OCI-LY1 (cell line): ENCODE measurements around the gene RASAL2.

Experiments
- H2AFZ ChIP-seq: fragments of 200-600 bp; sonication (generic), shearing (Covaris generic); 2 replicates; pipeline ENCODE4 v1.6.0; 2014; ENCODE audit warnings: antibody characterized with exemption, mild to moderate bottlenecking, low read length
- H3F3A ChIP-seq: fragments of 200-600 bp; sonication (generic), shearing (Covaris generic); 2 replicates; pipeline ENCODE4 v1.6.0; 2014; ENCODE audit warnings: mild to moderate bottlenecking, antibody characterized with exemption, low read length, moderate library complexity; ENCODE audit not compliant: insufficient read depth
- H3K27ac ChIP-seq: fragments of 200-600 bp; sonication (generic); 2 replicates; pipeline ENCODE4 v1.5.1; 2014; ENCODE audit warnings: low read length, mixed run types, mild to moderate bottlenecking, low read depth; ENCODE audit not compliant: poor library complexity, severe bottlenecking
- H3K27me3 ChIP-seq: fragments of 200-600 bp; sonication (generic); 2 replicates; pipeline ENCODE4 v1.6.0; 2014; ENCODE audit warnings: antibody characterized with exemption, mild to moderate bottlenecking, low read length, moderate library complexity; ENCODE audit not compliant: insufficient read depth
- H3K36me3 ChIP-seq: fragments of 200-600 bp; sonication (generic); 2 replicates; pipeline ENCODE4 v1.6.1; 2014; ENCODE audit warnings: mild to moderate bottlenecking, antibody characterized with exemption, low read length, moderate library complexity, mixed read lengths; ENCODE audit not compliant: insufficient read depth
- H3K4me1 ChIP-seq: fragments of 200-600 bp; sonication (generic); 2 replicates; pipeline ENCODE4 v1.5.1; 2014; ENCODE audit warnings: mild to moderate bottlenecking, low read length, moderate library complexity; ENCODE audit not compliant: insufficient read depth, severe bottlenecking
- H3K4me2 ChIP-seq: fragments of 200-600 bp; sonication (generic), shearing (Covaris generic); 2 replicates; pipeline ENCODE4 v1.6.1; 2014; ENCODE audit warnings: low read length
- H3K4me3 ChIP-seq: fragments of 200-600 bp; sonication (generic); 2 replicates; pipeline ENCODE4 v1.5.1; 2014; ENCODE audit warnings: low read length, low read depth, mild to moderate bottlenecking, mixed read lengths; ENCODE audit not compliant: poor library complexity, severe bottlenecking
- H3K79me2 ChIP-seq: fragments of 200-600 bp; shearing (Covaris generic); 2 replicates; pipeline ENCODE4 v1.6.1; 2016; ENCODE audit warnings: mixed run types, low read length, mixed read lengths; ENCODE audit not compliant: insufficient read depth
- H3K9ac ChIP-seq: fragments of 200-600 bp; sonication (generic), shearing (Covaris generic); 2 replicates; pipeline ENCODE4 v1.6.1; 2014; ENCODE audit warnings: mild to moderate bottlenecking, low read length, mixed read lengths
- H3K9me2 ChIP-seq: fragments of 200-600 bp; sonication (generic), shearing (Covaris generic); 2 replicates; pipeline ENCODE4 v1.6.1; 2014; ENCODE audit warnings: low read depth, mild to moderate bottlenecking, low read length, mixed read lengths
- H3K9me3 ChIP-seq: fragments of 200-600 bp; shearing (Covaris generic); 2 replicates; pipeline ENCODE4 v1.6.1; 2014; ENCODE audit warnings: low read length, mixed read lengths
- H4K20me1 ChIP-seq: fragments of 200-600 bp; sonication (generic), shearing (Covaris generic); 2 replicates; pipeline ENCODE4 v1.6.0; 2016; ENCODE audit warnings: mild to moderate bottlenecking, low read length; ENCODE audit not compliant: insufficient read depth
- EZH2 ChIP-seq: fragments of 200-600 bp; sonication (generic), shearing (Covaris generic); IDR thresholded peaks from 2 replicates; pipeline ENCODE4 v1.8.0; 2017; ENCODE audit warnings: borderline replicate concordance, mixed run types, mild to moderate bottlenecking, antibody characterized with exemption, low read length, moderate library complexity, mixed read lengths
- TF ChIP-seq, protein P1 (sequence below): fragments of 200-600 bp; sonication (generic), shearing (Covaris generic); IDR thresholded peaks from 2 replicates; pipeline ENCODE4 v1.5.1; 2017; ENCODE audit warnings: mild to moderate bottlenecking, antibody characterized with exemption, low read length, moderate library complexity, mixed read lengths

The RASAL2 gene

DNA sequence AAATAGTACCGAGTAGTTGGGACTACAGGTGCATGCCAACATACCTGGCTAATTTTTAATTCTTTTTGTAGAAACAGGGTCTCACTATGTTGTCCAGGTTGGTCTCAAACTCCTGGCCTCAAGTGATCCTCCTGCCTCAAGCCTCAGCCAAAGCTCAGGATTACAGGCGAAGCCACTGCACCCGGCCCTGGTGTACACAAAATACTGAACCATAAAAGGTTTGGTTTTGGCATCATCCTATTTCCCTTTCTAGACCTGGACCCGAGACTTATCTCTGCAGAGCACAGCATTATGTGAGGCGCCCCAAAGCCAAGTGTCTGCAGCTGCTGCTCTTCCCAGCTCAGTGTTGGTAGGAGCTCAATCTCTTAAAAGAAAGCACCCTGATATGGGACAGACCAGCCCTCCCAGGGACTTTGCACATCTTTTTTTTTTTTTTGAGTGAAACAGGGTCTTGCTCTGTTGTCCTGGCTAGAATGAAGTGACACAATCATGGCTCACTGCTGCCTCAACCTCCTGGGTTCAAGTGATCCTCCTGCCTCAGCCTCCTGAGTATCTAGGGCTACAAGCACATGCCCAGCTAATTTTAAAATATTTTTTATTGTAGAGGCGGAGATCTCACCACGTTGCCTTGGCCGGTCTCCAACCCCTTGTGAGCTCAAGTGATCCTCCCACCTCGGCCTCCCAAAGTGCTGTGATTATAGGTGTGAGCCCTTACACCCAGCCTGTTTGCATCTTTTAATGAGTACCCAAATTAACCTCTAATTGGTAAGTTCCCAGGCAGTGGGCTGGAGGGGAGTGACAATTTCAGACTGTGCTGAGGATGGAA lies 439.4 kb downstream of the RASAL2 start:
- no peaks in the 10 kb centered on the region for H4K20me1 ChIP-seq
- H3K36me3 ChIP-seq, result no peaks in the 10 kb centered on the region
- no peaks in the 10 kb centered on the region for H3K9me3 ChIP-seq
- H3K79me2 ChIP-seq, result no peaks in the 10 kb centered on the region
- no peaks in the 10 kb centered on the region for H3K9me2 ChIP-seq
- peaks cover 3% of the 10 kb centered on the region for H3K4me1 ChIP-seq
- no peak overlapping the region for H3K27ac ChIP-seq
- no peaks in the 10 kb centered on the region for H3K27me3 ChIP-seq
- no peak overlapping the region for H2AFZ ChIP-seq
- no peak for TF ChIP-seq EZH2
- TF ChIP-seq, protein P1, sequence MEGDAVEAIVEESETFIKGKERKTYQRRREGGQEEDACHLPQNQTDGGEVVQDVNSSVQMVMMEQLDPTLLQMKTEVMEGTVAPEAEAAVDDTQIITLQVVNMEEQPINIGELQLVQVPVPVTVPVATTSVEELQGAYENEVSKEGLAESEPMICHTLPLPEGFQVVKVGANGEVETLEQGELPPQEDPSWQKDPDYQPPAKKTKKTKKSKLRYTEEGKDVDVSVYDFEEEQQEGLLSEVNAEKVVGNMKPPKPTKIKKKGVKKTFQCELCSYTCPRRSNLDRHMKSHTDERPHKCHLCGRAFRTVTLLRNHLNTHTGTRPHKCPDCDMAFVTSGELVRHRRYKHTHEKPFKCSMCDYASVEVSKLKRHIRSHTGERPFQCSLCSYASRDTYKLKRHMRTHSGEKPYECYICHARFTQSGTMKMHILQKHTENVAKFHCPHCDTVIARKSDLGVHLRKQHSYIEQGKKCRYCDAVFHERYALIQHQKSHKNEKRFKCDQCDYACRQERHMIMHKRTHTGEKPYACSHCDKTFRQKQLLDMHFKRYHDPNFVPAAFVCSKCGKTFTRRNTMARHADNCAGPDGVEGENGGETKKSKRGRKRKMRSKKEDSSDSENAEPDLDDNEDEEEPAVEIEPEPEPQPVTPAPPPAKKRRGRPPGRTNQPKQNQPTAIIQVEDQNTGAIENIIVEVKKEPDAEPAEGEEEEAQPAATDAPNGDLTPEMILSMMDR, result no peak
- no peak overlapping the region for H3K9ac ChIP-seq
- H3K4me2 ChIP-seq, result no peak overlapping the region
- H3F3A ChIP-seq, result no peaks in the 10 kb centered on the region
- H3K4me3 ChIP-seq, result no peak overlapping the region
